ENCODE results near the gene TMA7.
A peak's percentile ranks its signal among the peaks of the same experiment; 100 is the strongest.

DNA sequence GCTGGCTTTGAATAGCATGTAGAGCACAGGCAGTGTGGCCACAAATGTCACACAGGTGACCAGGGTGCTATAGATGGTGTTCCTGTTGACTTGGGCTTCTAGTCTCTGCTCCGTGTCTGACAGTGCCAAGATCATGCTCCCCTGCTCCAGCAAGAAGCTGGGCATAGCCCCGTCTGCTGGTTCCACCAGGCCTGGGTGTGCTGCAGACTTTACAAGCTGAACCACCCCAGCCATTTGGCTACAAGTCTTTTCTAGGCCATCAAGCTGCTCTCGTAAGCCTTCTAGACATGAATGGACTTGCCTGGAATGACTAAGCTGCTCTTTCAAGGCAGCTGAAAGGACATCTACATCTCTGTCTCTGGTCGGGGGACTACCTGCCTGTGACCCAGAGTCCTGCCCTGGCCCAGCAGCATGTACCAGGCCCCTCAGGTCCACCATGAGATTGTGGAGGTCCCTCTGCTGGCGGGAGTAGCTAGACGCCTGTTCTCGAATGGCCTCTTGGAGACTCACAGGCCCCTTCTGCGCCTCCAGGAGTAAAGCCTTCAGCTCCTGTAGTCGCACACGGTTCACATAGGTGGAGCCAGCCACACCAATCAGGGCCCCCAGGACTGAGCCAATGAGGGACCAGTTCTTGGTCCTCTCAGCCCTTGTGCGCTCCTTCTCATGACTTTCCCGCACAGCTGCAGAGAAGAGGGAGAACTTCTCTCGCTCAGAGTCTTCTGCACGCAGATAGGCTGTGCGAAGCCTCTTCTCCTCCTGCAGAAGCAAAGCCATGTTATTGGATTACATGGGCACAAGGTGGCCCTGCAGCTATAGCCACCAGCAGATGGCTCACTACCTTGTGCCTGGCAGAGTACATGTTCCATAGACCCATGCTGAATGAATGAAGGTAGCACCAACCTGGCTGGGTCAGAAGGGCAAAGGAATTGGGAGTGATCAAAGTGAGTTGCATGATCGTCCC is 7.4 kb upstream of the TMA7 start:
- TF ChIP-seq, protein P1, sequence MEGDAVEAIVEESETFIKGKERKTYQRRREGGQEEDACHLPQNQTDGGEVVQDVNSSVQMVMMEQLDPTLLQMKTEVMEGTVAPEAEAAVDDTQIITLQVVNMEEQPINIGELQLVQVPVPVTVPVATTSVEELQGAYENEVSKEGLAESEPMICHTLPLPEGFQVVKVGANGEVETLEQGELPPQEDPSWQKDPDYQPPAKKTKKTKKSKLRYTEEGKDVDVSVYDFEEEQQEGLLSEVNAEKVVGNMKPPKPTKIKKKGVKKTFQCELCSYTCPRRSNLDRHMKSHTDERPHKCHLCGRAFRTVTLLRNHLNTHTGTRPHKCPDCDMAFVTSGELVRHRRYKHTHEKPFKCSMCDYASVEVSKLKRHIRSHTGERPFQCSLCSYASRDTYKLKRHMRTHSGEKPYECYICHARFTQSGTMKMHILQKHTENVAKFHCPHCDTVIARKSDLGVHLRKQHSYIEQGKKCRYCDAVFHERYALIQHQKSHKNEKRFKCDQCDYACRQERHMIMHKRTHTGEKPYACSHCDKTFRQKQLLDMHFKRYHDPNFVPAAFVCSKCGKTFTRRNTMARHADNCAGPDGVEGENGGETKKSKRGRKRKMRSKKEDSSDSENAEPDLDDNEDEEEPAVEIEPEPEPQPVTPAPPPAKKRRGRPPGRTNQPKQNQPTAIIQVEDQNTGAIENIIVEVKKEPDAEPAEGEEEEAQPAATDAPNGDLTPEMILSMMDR (conservative IDR thresholded peaks at IDR 0.05; ENCODE audit: low read length), result peak; percentile 60
- TF ChIP-seq EZH2phosphoT487 (IDR thresholded peaks at IDR 0.05; ENCODE audit: borderline replicate concordance), result no peak
